Measurements from ENCODE around the gene ENOX2. TPM values are rescaled to one million over a fixed set of nuclear protein-coding genes. Genes with fewer than 3 reads are reported as not detected.

ENOX2 gene
- total RNA-seq, 4 donors from 2014 or later, result 9.3 to 20.7 (median 15.4) TPM

GRCh38 chrX:130694983-130695382 is 208.0 kb downstream of the ENOX2 start:
- Histone ChIP-seq H3K27me3 (no peaks in the 10 kb centered on the region), H3K36me3 (no peaks in the 10 kb centered on the region), H3K9me3 (no peaks in the 10 kb centered on the region), H3K4me1 (no peaks in the 10 kb centered on the region), H3K4me3 (no peak overlapping the region), H3K27ac (no peak overlapping the region)
- WGBS, 2 donors (ENCODE audit: low coverage in 1 of 2), result 43% methylated on average over 1 of the region's 2 CpGs; no CpG with 5 or more reads in 1 of the 2 donors
- TF ChIP-seq CTCF (IDR thresholded peaks at IDR 0.05) (no peak), POLR2A (IDR thresholded peaks at IDR 0.05) (no peak), EP300 (IDR thresholded peaks at IDR 0.05) (no peak), POLR2AphosphoS5 (IDR thresholded peaks at IDR 0.05) (no peak)
- no peak for ATAC-seq

- no peak for ATAC-seq
- Histone ChIP-seq H3K4me1 (no peaks in the 10 kb centered on the region), H3K36me3 (peaks cover 0 to 23% of the 10 kb centered on the region in 2 donors), H3K27ac (no peak overlapping the region), H3K27me3 (no peaks in the 10 kb centered on the region), H3K9me3 (no peaks in the 10 kb centered on the region), H3K4me3 (no peak overlapping the region)
- TF ChIP-seq POLR2AphosphoS5 (IDR thresholded peaks at IDR 0.05) (no peak), EP300 (IDR thresholded peaks at IDR 0.05) (no peak), CTCF (IDR thresholded peaks at IDR 0.05) (no peak), POLR2A (IDR thresholded peaks at IDR 0.05) (no peak)
- WGBS, 2 donors (ENCODE audit: low coverage in 1 of 2), result 43 to 75% methylated on average over 2 to 3 of the region's 3 CpGs
Measured at GRCh38 chrX:130691576-130691975, 211.4 kb downstream of the ENOX2 start.

GRCh38 chrX:130688360-130688759 is 214.6 kb downstream of the ENOX2 start:
- H3K36me3 ChIP-seq, result peaks cover 0 to 32% of the 10 kb centered on the region in 2 donors
- H3K9me3 ChIP-seq, result no peaks in the 10 kb centered on the region
- TF ChIP-seq POLR2AphosphoS5 (IDR thresholded peaks at IDR 0.05) (no peak), EP300 (IDR thresholded peaks at IDR 0.05) (no peak), CTCF (IDR thresholded peaks at IDR 0.05) (no peak), POLR2A (IDR thresholded peaks at IDR 0.05) (no peak)
- H3K27me3 ChIP-seq, result no peaks in the 10 kb centered on the region
- 85 to 93% methylated on average over 5 of the region's 5 CpGs for WGBS, 2 donors (ENCODE audit: low coverage in 1 of 2)
- H3K4me3 ChIP-seq, result no peak overlapping the region
- H3K27ac ChIP-seq, result no peak overlapping the region
- no peaks in the 10 kb centered on the region for H3K4me1 ChIP-seq
- ATAC-seq, result no peak

- Histone ChIP-seq H3K4me3 (no peak overlapping the region), H3K27ac (no peak overlapping the region), H3K36me3 (peaks cover 0 to 23% of the 10 kb centered on the region in 2 donors), H3K9me3 (no peaks in the 10 kb centered on the region), H3K4me1 (no peaks in the 10 kb centered on the region), H3K27me3 (no peaks in the 10 kb centered on the region)
- WGBS, 2 donors (ENCODE audit: low coverage in 1 of 2), result 44 to 52% methylated on average over 2 of the region's 2 CpGs
- TF ChIP-seq CTCF (IDR thresholded peaks at IDR 0.05), result no peak
- no peak for TF ChIP-seq EP300 (IDR thresholded peaks at IDR 0.05)
- no peak for TF ChIP-seq POLR2A (IDR thresholded peaks at IDR 0.05)
- TF ChIP-seq POLR2AphosphoS5 (IDR thresholded peaks at IDR 0.05), result no peak
- ATAC-seq, result no peak
Measured at GRCh38 chrX:130682990-130683389, 220.0 kb downstream of the ENOX2 start.

- no peaks in the 10 kb centered on the region for H3K27me3 ChIP-seq
- no peak overlapping the region for H3K4me3 ChIP-seq
- H3K4me1 ChIP-seq, result no peaks in the 10 kb centered on the region
- 71 to 77% methylated on average over 2 of the region's 2 CpGs for WGBS, 2 donors (ENCODE audit: low coverage in 1 of 2)
- H3K9me3 ChIP-seq, result no peaks in the 10 kb centered on the region
- no peaks in the 10 kb centered on the region for H3K36me3 ChIP-seq
- H3K27ac ChIP-seq, result no peak overlapping the region
- TF ChIP-seq CTCF (IDR thresholded peaks at IDR 0.05), result no peak
- TF ChIP-seq POLR2A (IDR thresholded peaks at IDR 0.05), result no peak
- TF ChIP-seq EP300 (IDR thresholded peaks at IDR 0.05), result no peak
- no peak for TF ChIP-seq POLR2AphosphoS5 (IDR thresholded peaks at IDR 0.05)
- no peak for ATAC-seq
Measured at GRCh38 chrX:130680164-130681035, 222.6 kb downstream of the ENOX2 start.

Data from gastroesophageal sphincter (tissue), 4 donors.